RCC 7860 (cell line): ENCODE measurements around the gene SV2B.

Experiments
- DNase-seq: peaks from one replicate; pipeline ENCODE4 v3.0.0-alpha.2; 2015; ENCODE audit warnings: low spot score
- FAIRE-seq: peaks from 2 replicates; lab custom pipeline; 2012; peaks lifted over from hg19 to GRCh38; lab: Jason Lieb, UNC

The SV2B gene

DNA sequence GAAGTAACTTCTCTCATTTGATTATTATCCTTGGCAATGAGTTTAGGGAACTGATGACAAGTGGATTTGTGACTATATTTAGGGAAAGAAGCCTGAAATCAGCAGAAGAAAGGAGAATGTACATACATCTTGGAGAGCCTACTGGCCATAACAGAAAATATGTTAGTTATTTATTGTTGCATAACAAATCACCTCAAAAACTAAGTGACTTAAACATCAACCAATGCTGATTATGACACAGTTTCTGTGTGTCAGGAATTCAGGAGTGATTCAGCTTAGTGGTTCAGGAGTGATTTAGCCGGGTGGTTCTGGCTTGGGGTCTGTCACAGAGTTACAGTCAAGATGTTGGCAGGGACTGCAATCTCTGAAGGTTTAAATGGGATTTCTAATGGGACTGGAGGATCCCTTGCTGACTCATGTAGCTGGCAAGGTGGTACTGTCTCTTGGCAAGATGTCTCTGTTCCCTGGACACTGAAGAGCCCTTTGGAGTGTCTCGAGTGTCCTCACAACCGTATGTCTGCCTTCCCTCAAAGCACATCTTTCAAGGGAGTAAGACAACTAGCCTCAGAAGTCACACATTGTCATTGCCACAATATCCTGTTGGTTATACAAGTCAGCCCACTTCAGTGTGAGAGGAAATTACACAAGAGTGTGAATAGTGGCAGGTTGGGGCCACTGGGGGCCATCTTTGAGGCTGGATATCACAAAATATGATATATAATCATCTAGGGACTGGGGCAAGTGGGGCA is 248.9 kb downstream of the SV2B start:
- DNase-seq (peak; percentile 72), FAIRE-seq (peak; percentile 88)
